ENCODE results near the gene DNAJA4. TPM values are rescaled to one million over a fixed set of nuclear protein-coding genes. Genes with fewer than 3 reads are reported as not detected.

DNAJA4 gene
- total and polyA plus RNA-seq, 12 donors: 40.0 to 226 (median 150) TPM

- DNase-seq (no peak), ATAC-seq (no peak)
- no peaks in the 10 kb centered on the region for H3K27me3 ChIP-seq
- peaks cover 0 to 83% (median 25%) of the 10 kb centered on the region in 9 donors for H3K36me3 ChIP-seq
- H3K4me3 ChIP-seq: no peak overlapping the region
- intact Hi-C loops (cut with DNase I): no loop called here
- no peaks in the 10 kb centered on the region for H3K9me3 ChIP-seq
- WGBS, 2 donors: 95 to 98% methylated on average over 1 of the region's 1 CpG
- no peak overlapping the region for H3K27ac ChIP-seq
- peaks cover 0 to 7% (median 0%) of the 10 kb centered on the region in 9 donors for H3K4me1 ChIP-seq
- TF ChIP-seq CTCF (IDR thresholded peaks at IDR 0.05): no peak
These were observed 27.9 kb downstream of the DNAJA4 start for GRCh38 chr15:78292219-78292618.

- no peaks in the 10 kb centered on the region for H3K9me3 ChIP-seq
- H3K27me3 ChIP-seq: peaks cover 0 to 10% (median 7%) of the 10 kb centered on the region in 7 donors
- peaks cover 0 to 15% (median 2%) of the 10 kb centered on the region in 9 donors for H3K36me3 ChIP-seq
- peak in 1 of 9 donors; percentile 7 for TF ChIP-seq CTCF (IDR thresholded peaks at IDR 0.05)
- peak within 1 kb of the TSS in 9 of 10 donors; percentile 66 to 87 (median 84) for H3K27ac ChIP-seq
- WGBS, 2 donors: 0 to 1% methylated on average over 55 of the region's 55 CpGs
- H3K4me1 ChIP-seq: peaks cover 6 to 28% (median 17%) of the 10 kb centered on the region in 9 donors
- intact Hi-C loops (cut with DNase I): no loop called here
- DNase-seq: peak; percentile 92 to 93
- ATAC-seq: peak; percentile 98 to 100 (median 99)
- H3K4me3 ChIP-seq: peak within 1 kb of the TSS; percentile 66 to 99 (median 84)
These were observed 35.0 kb downstream of the DNAJA4 start, which contains the start of gene SKIC8 for GRCh38 chr15:78299101-78299930. Gene SKIC8, minus strand, starts transcription at chr15:78299609. Its CDS starts 3,923 bp downstream, at chr15:78295686.

GRCh38 chr15:78301326-78301725, 37.0 kb downstream of the DNAJA4 start:
- no peak overlapping the region for H3K27ac ChIP-seq
- H3K4me1 ChIP-seq: peaks cover 6 to 28% (median 17%) of the 10 kb centered on the region in 9 donors
- intact Hi-C loops (cut with DNase I): loop anchor here in 1 of 10 donors (10.0 kb wide), 1 partner anchor 203 kb away; the partner anchor contains the start of gene HYKK
- no peak overlapping the region for H3K4me3 ChIP-seq
- ATAC-seq: no peak
- no peak for TF ChIP-seq CTCF (IDR thresholded peaks at IDR 0.05)
- H3K27me3 ChIP-seq: peaks cover 0 to 15% (median 8%) of the 10 kb centered on the region in 7 donors
- DNase-seq: no peak
- H3K36me3 ChIP-seq: no peaks in the 10 kb centered on the region
- H3K9me3 ChIP-seq: no peaks in the 10 kb centered on the region

GRCh38 chr15:78301828-78302227, 37.5 kb downstream of the DNAJA4 start:
- Histone ChIP-seq H3K36me3 (no peaks in the 10 kb centered on the region), H3K4me1 (peaks cover 6 to 28% (median 17%) of the 10 kb centered on the region in 9 donors), H3K9me3 (no peaks in the 10 kb centered on the region), H3K4me3 (no peak overlapping the region), H3K27ac (no peak overlapping the region), H3K27me3 (peaks cover 0 to 15% (median 8%) of the 10 kb centered on the region in 7 donors)
- no peak for TF ChIP-seq CTCF (IDR thresholded peaks at IDR 0.05)
- intact Hi-C loops (cut with DNase I): loop anchor here in 1 of 10 donors (10.0 kb wide), 1 partner anchor 203 kb away; the partner anchor contains the start of gene HYKK
- no peak for ATAC-seq
- no peak for DNase-seq
- WGBS, 2 donors: 29 to 50% methylated on average over 3 of the region's 3 CpGs
